Neural progenitor cell (in vitro differentiated cells): ENCODE data around the gene EPHX1.

ENCODE experiments used
- EZH2 ChIP-seq: fragments of 200-600 bp; sonication (generic); IDR thresholded peaks from 2 replicates; pipeline ENCODE4 v1.6.1; 2017; ENCODE audit warnings: antibody characterized with exemption, mild to moderate bottlenecking, moderate library complexity
- EZH2phosphoT487 ChIP-seq: fragments of 200-600 bp; sonication (generic); IDR thresholded peaks from 2 replicates; pipeline ENCODE4 v1.6.1; 2017; ENCODE audit warnings: antibody characterized with exemption
- TF ChIP-seq, protein P1 (sequence below): fragments of 200-600 bp; sonication (generic); IDR thresholded peaks from 2 replicates; pipeline ENCODE4 v1.5.1; 2017; ENCODE audit warnings: antibody characterized with exemption, mild to moderate bottlenecking

DNA sequence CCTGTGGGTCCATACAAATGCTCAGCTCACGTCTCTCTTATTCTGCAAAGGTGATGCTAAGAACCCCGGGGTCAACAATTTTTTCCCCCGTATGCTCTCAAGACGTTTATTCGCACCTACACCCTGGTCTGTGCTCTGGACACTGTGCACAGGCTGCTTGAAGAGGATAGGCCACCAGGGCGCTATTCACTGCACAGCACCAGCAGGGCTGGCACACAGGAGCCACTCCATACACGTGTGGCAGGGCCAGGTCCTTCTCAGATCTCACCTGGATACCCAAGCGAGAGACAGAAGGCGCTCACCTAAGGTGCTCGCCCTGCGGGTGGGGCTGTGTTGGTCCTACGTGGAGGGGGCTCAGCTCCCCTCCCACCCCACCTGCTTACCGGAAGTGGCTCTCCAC is 55.6 kb downstream of the EPHX1 start:
- TF ChIP-seq EZH2, result no peak
- TF ChIP-seq, protein P1, sequence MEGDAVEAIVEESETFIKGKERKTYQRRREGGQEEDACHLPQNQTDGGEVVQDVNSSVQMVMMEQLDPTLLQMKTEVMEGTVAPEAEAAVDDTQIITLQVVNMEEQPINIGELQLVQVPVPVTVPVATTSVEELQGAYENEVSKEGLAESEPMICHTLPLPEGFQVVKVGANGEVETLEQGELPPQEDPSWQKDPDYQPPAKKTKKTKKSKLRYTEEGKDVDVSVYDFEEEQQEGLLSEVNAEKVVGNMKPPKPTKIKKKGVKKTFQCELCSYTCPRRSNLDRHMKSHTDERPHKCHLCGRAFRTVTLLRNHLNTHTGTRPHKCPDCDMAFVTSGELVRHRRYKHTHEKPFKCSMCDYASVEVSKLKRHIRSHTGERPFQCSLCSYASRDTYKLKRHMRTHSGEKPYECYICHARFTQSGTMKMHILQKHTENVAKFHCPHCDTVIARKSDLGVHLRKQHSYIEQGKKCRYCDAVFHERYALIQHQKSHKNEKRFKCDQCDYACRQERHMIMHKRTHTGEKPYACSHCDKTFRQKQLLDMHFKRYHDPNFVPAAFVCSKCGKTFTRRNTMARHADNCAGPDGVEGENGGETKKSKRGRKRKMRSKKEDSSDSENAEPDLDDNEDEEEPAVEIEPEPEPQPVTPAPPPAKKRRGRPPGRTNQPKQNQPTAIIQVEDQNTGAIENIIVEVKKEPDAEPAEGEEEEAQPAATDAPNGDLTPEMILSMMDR, result no peak
- no peak for TF ChIP-seq EZH2phosphoT487
